Brain microvascular endothelial cell (primary cell): ENCODE measurements around the gene PSMD1.

Source experiments
- DNase-seq: peaks from one replicate; pipeline ENCODE4 v3.0.0-alpha.2; 2020
- H3K27ac ChIP-seq: fragments of 250-450 bp; sonication (Bioruptor Pico); 2 replicates; pipeline ENCODE4 v1.5.1; 2020; ENCODE audit warnings: mild to moderate bottlenecking, moderate library complexity
- H3K27me3 ChIP-seq: fragments of 250-450 bp; sonication (Bioruptor Pico); replicated peaks from 2 replicates; pipeline ENCODE4 v1.5.1; 2020; ENCODE audit warnings: mild to moderate bottlenecking
- H3K36me3 ChIP-seq: fragments of 250-450 bp; sonication (Bioruptor Pico); replicated peaks from 2 replicates; pipeline ENCODE4 v1.5.1; 2020; ENCODE audit warnings: mild to moderate bottlenecking
- H3K4me3 ChIP-seq: 2 replicates; pipeline ENCODE4 v1.5.1; 2011; ENCODE audit warnings: low read depth, mild to moderate bottlenecking, control low read depth, low read length, moderate library complexity
- CTCF ChIP-seq: IDR thresholded peaks from 2 replicates; pipeline ENCODE4 v1.5.1; 2011; ENCODE audit warnings: low read depth, mild to moderate bottlenecking, moderate library complexity, low read length, control low read depth, inconsistent platforms; ENCODE audit errors: missing control alignments
- in situ Hi-C: cut with HindIII; loops from 2 replicates; pipeline ENCODE4 v1.10.0; 2017; ENCODE audit warnings: low sequenced_read_pairs, low pct_ligation_motif_present

PSMD1 gene

GRCh38 chr2:231163414-231164095 lies 106.9 kb downstream of the PSMD1 start:
- no peak for DNase-seq
- TF ChIP-seq CTCF, result no peak
- in situ Hi-C loops, result no loop called here
- Histone ChIP-seq H3K27me3 (no peaks in the 10 kb centered on the region), H3K36me3 (peaks cover 8% of the 10 kb centered on the region), H3K27ac (peak overlapping the region; percentile 93), H3K4me3 (no peak overlapping the region)

GRCh38 chr2:231167745-231168459 lies 111.2 kb downstream of the PSMD1 start:
- in situ Hi-C loops, result no loop called here
- Histone ChIP-seq H3K27me3 (no peaks in the 10 kb centered on the region), H3K4me3 (no peak overlapping the region), H3K27ac (peak overlapping the region; percentile 18), H3K36me3 (peaks cover 18% of the 10 kb centered on the region)
- DNase-seq, result peak; percentile 60
- TF ChIP-seq CTCF, result no peak

GRCh38 chr2:231168460-231169139 lies 111.9 kb downstream of the PSMD1 start:
- TF ChIP-seq CTCF, result no peak
- no peak for DNase-seq
- Histone ChIP-seq H3K27me3 (no peaks in the 10 kb centered on the region), H3K4me3 (no peak overlapping the region), H3K36me3 (peaks cover 18% of the 10 kb centered on the region), H3K27ac (peak overlapping the region; percentile 34)
- in situ Hi-C loops, result no loop called here

- Histone ChIP-seq H3K4me3 (no peak overlapping the region), H3K27ac (peak overlapping the region; percentile 34), H3K36me3 (peaks cover 18% of the 10 kb centered on the region), H3K27me3 (no peaks in the 10 kb centered on the region)
- DNase-seq, result no peak
- no peak for TF ChIP-seq CTCF
- in situ Hi-C loops, result no loop called here
Measured at GRCh38 chr2:231169488-231169887, 112.8 kb downstream of the PSMD1 start.

GRCh38 chr2:231170055-231170454 lies 113.4 kb downstream of the PSMD1 start:
- Histone ChIP-seq H3K27me3 (no peaks in the 10 kb centered on the region), H3K36me3 (peaks cover 20% of the 10 kb centered on the region), H3K27ac (no peak overlapping the region), H3K4me3 (no peak overlapping the region)
- no peak for DNase-seq
- no peak for TF ChIP-seq CTCF
- in situ Hi-C loops, result no loop called here
